ENCODE results near the gene EIF3M.
A peak's percentile ranks its signal among the peaks of the same experiment; 100 is the strongest.
"Not testable (repeated sequence)": the region's sequence is repeated elsewhere in the genome, so short reads cannot be mapped to it uniquely, and the experiment has no call there.

The EIF3M gene

GRCh38 chr11:32569313-32569881 is 14.2 kb upstream of the EIF3M start:
- Histone ChIP-seq H3K27me3 (ENCODE audit: control insufficient read depth in 1 of 2, insufficient read depth in 2 of 2, low read length in 2 of 2) (no peaks in the 10 kb centered on the region), H3K9ac (ENCODE audit: low read length) (no peak overlapping the region)

GRCh38 chr11:32571039-32571438 is 12.6 kb upstream of the EIF3M start:
- Histone ChIP-seq H3K9ac (ENCODE audit: low read length) (no peak overlapping the region), H3K4me1 (ENCODE audit: insufficient read depth, low read length) (no peaks in the 10 kb centered on the region), H3K36me3 (ENCODE audit: insufficient read depth, low read length) (no peaks in the 10 kb centered on the region), H3K27me3 (ENCODE audit: control insufficient read depth in 1 of 2, insufficient read depth in 2 of 2, low read length in 2 of 2) (no peaks in the 10 kb centered on the region), H3K9me3 (ENCODE audit: low read length) (no peaks in the 10 kb centered on the region), H3K4me3 (ENCODE audit: low read depth in 1 of 2, low read length in 2 of 2) (no peak overlapping the region), H3K27ac (ENCODE audit: low read depth, low read length) (no peak overlapping the region)

More at GRCh38 chr11:32569313-32569881, 14.2 kb upstream of the EIF3M start:
- no peaks in the 10 kb centered on the region for H3K4me1 ChIP-seq (ENCODE audit: insufficient read depth, low read length)
- H3K27ac ChIP-seq (ENCODE audit: low read depth, low read length) = no peak overlapping the region
- no peaks in the 10 kb centered on the region for H3K9me3 ChIP-seq (ENCODE audit: low read length)
- no peaks in the 10 kb centered on the region for H3K36me3 ChIP-seq (ENCODE audit: insufficient read depth, low read length)
- no peak overlapping the region for H3K4me3 ChIP-seq (ENCODE audit: low read depth in 1 of 2, low read length in 2 of 2)

DNA sequence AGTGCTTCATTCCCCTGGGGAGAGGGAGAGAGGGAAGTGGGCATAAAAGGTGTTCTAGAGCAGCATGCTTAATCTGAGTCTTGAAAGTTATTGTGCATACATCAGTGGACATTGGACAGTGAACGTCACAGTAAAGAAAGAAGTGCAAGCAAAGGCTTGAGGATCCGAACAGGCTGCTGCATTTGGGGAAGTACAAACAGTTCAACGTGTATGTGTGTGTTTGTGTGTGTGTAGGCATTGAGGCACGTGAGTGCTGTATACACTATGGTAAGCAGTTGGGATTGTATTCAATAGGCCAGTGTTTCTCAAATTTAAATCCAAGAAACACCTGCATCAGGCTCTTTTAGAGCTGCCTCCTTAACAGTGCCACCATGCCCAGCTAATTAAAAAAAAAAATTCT is 10.4 kb upstream of the EIF3M start:
- Histone ChIP-seq H3K4me3 (ENCODE audit: low read depth in 1 of 2, low read length in 2 of 2) (no peak overlapping the region), H3K27ac (ENCODE audit: low read depth, low read length) (no peak overlapping the region), H3K36me3 (ENCODE audit: insufficient read depth, low read length) (no peaks in the 10 kb centered on the region), H3K9me3 (ENCODE audit: low read length) (no peaks in the 10 kb centered on the region), H3K9ac (ENCODE audit: low read length) (no peak overlapping the region), H3K27me3 (ENCODE audit: control insufficient read depth in 1 of 2, insufficient read depth in 2 of 2, low read length in 2 of 2) (no peaks in the 10 kb centered on the region), H3K4me1 (ENCODE audit: insufficient read depth, low read length) (no peaks in the 10 kb centered on the region)

DNA sequence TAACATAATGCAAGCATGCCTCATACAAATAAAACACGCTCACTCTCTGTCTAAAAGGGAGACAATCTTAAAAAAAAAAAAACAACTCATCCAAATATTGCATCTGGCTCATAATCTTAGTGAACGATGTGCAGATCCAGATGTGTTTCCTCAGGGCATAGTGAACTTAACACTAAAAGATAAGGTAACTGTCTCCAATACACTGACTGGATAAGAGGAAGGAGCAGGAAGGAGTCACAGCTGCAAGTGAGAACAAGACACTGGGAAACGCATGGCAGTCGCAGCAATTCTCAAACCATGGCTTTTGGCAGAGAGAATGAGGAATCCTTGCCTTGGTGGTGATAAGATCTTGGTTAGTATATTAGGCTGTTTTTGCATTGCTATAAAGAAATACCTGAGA is 9.2 kb upstream of the EIF3M start:
- Histone ChIP-seq H3K27ac (ENCODE audit: low read depth, low read length) (no peak overlapping the region), H3K4me3 (ENCODE audit: low read depth in 1 of 2, low read length in 2 of 2) (no peak overlapping the region), H3K36me3 (ENCODE audit: insufficient read depth, low read length) (no peaks in the 10 kb centered on the region), H3K4me1 (ENCODE audit: insufficient read depth, low read length) (no peaks in the 10 kb centered on the region), H3K9me3 (ENCODE audit: low read length) (no peaks in the 10 kb centered on the region), H3K9ac (ENCODE audit: low read length) (no peak overlapping the region), H3K27me3 (ENCODE audit: control insufficient read depth in 1 of 2, insufficient read depth in 2 of 2, low read length in 2 of 2) (no peaks in the 10 kb centered on the region)

DNA sequence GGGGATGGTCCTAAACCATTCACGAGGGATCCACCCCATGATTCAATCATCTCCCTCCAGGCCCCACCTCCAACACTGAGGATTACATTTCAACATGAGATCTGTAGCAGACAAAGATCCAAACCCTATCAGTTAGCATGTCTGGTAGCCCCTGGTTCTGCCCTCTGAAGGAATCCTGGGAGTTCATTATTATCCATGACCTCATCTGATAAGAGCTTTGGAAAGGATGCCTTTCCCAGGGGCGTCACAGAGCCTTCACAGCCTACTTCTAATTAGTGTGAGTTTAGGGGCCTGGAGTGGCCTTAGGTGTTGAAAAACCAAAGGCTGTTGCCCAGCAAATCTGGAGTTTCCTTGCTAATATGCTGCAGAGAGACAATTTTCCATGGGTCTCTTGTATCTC is 8.6 kb upstream of the EIF3M start:
- no peaks in the 10 kb centered on the region for H3K4me1 ChIP-seq (ENCODE audit: insufficient read depth, low read length)
- H3K4me3 ChIP-seq (ENCODE audit: low read depth in 1 of 2, low read length in 2 of 2) = no peak overlapping the region
- no peaks in the 10 kb centered on the region for H3K27me3 ChIP-seq (ENCODE audit: control insufficient read depth in 1 of 2, insufficient read depth in 2 of 2, low read length in 2 of 2)
- no peak overlapping the region for H3K9ac ChIP-seq (ENCODE audit: low read length)
- H3K36me3 ChIP-seq (ENCODE audit: insufficient read depth, low read length) = no peaks in the 10 kb centered on the region
- no peaks in the 10 kb centered on the region for H3K9me3 ChIP-seq (ENCODE audit: low read length)
- H3K27ac ChIP-seq (ENCODE audit: low read depth, low read length) = no peak overlapping the region

DNA sequence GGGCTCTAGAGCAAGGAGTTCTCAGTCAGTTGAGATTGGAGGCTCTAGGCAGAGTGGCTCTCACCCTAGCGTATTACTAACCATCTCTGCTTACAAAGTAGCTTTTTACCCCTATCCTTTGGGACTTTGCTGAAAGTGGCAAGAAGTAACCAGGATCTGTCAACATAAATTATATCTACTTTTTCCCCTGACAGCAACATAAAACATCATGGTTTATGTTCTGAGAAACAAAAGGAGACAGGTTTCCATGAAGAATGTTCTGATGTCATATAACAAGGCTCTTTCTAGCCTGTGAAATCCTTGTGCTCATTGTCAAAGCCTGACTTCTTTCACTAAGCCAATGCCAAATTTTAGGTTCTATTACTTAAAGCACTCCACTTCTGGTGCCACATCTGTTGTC is 7.2 kb upstream of the EIF3M start:
- Histone ChIP-seq H3K27ac (ENCODE audit: low read depth, low read length) (no peak overlapping the region), H3K27me3 (ENCODE audit: control insufficient read depth in 1 of 2, insufficient read depth in 2 of 2, low read length in 2 of 2) (no peaks in the 10 kb centered on the region), H3K4me3 (ENCODE audit: low read depth in 1 of 2, low read length in 2 of 2) (no peak overlapping the region), H3K9ac (ENCODE audit: low read length) (no peak overlapping the region), H3K9me3 (ENCODE audit: low read length) (no peaks in the 10 kb centered on the region), H3K36me3 (ENCODE audit: insufficient read depth, low read length) (no peaks in the 10 kb centered on the region), H3K4me1 (ENCODE audit: insufficient read depth, low read length) (no peaks in the 10 kb centered on the region)

DNA sequence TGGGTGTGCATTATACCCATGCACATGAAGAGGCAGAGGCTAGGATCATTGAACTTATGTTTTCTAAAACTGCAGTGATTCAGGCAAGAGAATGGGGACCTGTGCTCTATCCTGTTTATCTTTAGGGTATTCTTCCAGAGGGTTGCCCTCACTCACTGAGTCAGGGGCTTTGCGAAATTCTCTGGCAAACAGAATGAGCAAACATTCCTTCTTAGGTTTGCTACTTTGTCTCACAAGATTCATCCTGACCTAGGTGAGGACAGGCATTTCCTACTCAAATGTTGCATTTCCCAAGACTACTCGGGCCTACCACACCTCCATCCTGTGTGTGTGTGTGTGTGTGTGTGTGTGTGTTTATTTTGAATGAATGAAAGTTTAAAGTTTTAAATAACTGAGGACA is 2.7 kb upstream of the EIF3M start:
- peaks cover 12% of the 10 kb centered on the region for H3K4me1 ChIP-seq (ENCODE audit: insufficient read depth, low read length)
- no peaks in the 10 kb centered on the region for H3K36me3 ChIP-seq (ENCODE audit: insufficient read depth, low read length)
- H3K9me3 ChIP-seq (ENCODE audit: low read length) = no peaks in the 10 kb centered on the region
- H3K4me3 ChIP-seq (ENCODE audit: low read depth in 1 of 2, low read length in 2 of 2) = no peak overlapping the region
- H3K27me3 ChIP-seq (ENCODE audit: control insufficient read depth in 1 of 2, insufficient read depth in 2 of 2, low read length in 2 of 2) = no peaks in the 10 kb centered on the region
- H3K27ac ChIP-seq (ENCODE audit: low read depth, low read length) = no peak overlapping the region
- H3K9ac ChIP-seq (ENCODE audit: low read length) = no peak overlapping the region

DNA sequence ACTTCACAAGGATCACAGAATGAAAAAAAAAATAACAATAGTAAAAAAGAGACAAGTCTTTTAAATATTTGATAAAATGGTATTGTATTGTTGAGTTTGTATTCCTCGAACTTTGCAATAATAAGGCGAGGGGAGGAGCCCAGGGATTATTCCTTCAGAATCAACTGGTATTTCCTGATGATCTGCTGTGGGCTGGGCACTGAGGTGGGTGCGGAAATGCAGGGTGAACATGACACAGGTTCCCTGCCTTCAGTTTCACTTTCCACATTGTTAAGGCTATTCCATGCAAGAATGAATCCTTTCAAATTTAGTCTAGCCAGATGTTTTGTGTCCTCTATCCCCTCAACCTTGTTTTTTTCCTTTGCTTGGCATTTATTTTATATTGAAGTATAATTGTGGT is 2.1 kb upstream of the EIF3M start:
- no peaks in the 10 kb centered on the region for H3K27me3 ChIP-seq (ENCODE audit: control insufficient read depth in 1 of 2, insufficient read depth in 2 of 2, low read length in 2 of 2)
- no peak overlapping the region for H3K27ac ChIP-seq (ENCODE audit: low read depth, low read length)
- no peaks in the 10 kb centered on the region for H3K9me3 ChIP-seq (ENCODE audit: low read length)
- no peaks in the 10 kb centered on the region for H3K36me3 ChIP-seq (ENCODE audit: insufficient read depth, low read length)
- no peak overlapping the region for H3K4me3 ChIP-seq (ENCODE audit: low read depth in 1 of 2, low read length in 2 of 2)
- peaks cover 13% of the 10 kb centered on the region for H3K4me1 ChIP-seq (ENCODE audit: insufficient read depth, low read length)
- H3K9ac ChIP-seq (ENCODE audit: low read length) = no peak overlapping the region

DNA sequence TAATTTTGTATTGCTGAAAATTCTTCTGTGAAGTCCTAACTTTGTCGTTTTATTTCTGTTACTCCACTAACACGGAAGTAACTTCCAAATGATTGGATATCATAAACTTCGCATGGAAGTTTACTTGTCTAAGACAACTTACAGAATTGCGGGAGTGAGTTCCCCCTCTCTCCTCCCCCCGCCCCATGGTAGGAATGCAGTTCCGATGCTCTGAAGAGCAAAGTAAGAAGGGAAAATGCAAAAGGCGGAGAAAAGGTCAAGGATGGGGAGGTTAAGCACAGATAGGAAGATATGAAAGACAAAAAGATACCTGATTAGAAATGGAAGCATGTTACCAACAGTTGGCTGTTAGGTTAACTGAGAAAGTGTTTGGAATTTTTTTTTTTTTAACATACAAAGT is 1.3 kb downstream of the EIF3M start:
- no peaks in the 10 kb centered on the region for H3K27me3 ChIP-seq (ENCODE audit: control insufficient read depth in 1 of 2, insufficient read depth in 2 of 2, low read length in 2 of 2)
- no peak overlapping the region for H3K27ac ChIP-seq (ENCODE audit: low read depth, low read length)
- peaks cover 14% of the 10 kb centered on the region for H3K36me3 ChIP-seq (ENCODE audit: insufficient read depth, low read length)
- H3K4me1 ChIP-seq (ENCODE audit: insufficient read depth, low read length) = peaks cover 16% of the 10 kb centered on the region
- peak overlapping the region; percentile 91 to 99 for H3K4me3 ChIP-seq (ENCODE audit: low read depth in 1 of 2, low read length in 2 of 2)
- no peaks in the 10 kb centered on the region for H3K9me3 ChIP-seq (ENCODE audit: low read length)
- peak overlapping the region; percentile 9 for H3K9ac ChIP-seq (ENCODE audit: low read length)

- Histone ChIP-seq H3K9me3 (ENCODE audit: low read length) (no peaks in the 10 kb centered on the region), H3K4me3 (ENCODE audit: low read depth in 1 of 2, low read length in 2 of 2) (no peak overlapping the region), H3K4me1 (ENCODE audit: insufficient read depth, low read length) (peaks cover 16% of the 10 kb centered on the region), H3K27me3 (ENCODE audit: control insufficient read depth in 1 of 2, insufficient read depth in 2 of 2, low read length in 2 of 2) (no peaks in the 10 kb centered on the region), H3K36me3 (ENCODE audit: insufficient read depth, low read length) (peaks cover 26% of the 10 kb centered on the region), H3K9ac (ENCODE audit: low read length) (no peak overlapping the region), H3K27ac (ENCODE audit: low read depth, low read length) (no peak overlapping the region)
Measured at GRCh38 chr11:32586576-32587190, 3.1 kb downstream of the EIF3M start.

GRCh38 chr11:32594272-32594671 is 10.6 kb downstream of the EIF3M start:
- Histone ChIP-seq H3K4me3 (ENCODE audit: low read depth in 1 of 2, low read length in 2 of 2) (no peak overlapping the region), H3K4me1 (ENCODE audit: insufficient read depth, low read length) (no peaks in the 10 kb centered on the region), H3K36me3 (ENCODE audit: insufficient read depth, low read length) (peaks cover 73% of the 10 kb centered on the region), H3K9me3 (ENCODE audit: low read length) (no peaks in the 10 kb centered on the region), H3K27me3 (ENCODE audit: control insufficient read depth in 1 of 2, insufficient read depth in 2 of 2, low read length in 2 of 2) (no peaks in the 10 kb centered on the region), H3K9ac (ENCODE audit: low read length) (no peak overlapping the region), H3K27ac (ENCODE audit: low read depth, low read length) (no peak overlapping the region)

- peaks cover 62% of the 10 kb centered on the region for H3K36me3 ChIP-seq (ENCODE audit: insufficient read depth, low read length)
- not testable (repeated sequence) for H3K4me3 ChIP-seq (ENCODE audit: low read depth in 1 of 2, low read length in 2 of 2)
Measured at GRCh38 chr11:32596114-32596513, 12.5 kb downstream of the EIF3M start.

More at GRCh38 chr11:32596114-32596513, 12.5 kb downstream of the EIF3M start:
- not testable (repeated sequence) for H3K27ac ChIP-seq (ENCODE audit: low read depth, low read length); H3K4me1 ChIP-seq (ENCODE audit: insufficient read depth, low read length); H3K27me3 ChIP-seq (ENCODE audit: control insufficient read depth in 1 of 2, insufficient read depth in 2 of 2, low read length in 2 of 2); H3K9me3 ChIP-seq (ENCODE audit: low read length); H3K9ac ChIP-seq (ENCODE audit: low read length)

All from muscle layer of colon (tissue), 2 donors.